Gastroesophageal sphincter (tissue), 3 donors: ENCODE results near the gene MYH6.

Experiments used
- EP300 ChIP-seq: sonication (generic); formaldehyde crosslinking; IDR thresholded peaks from one replicate; pipeline ENCODE4 v1.6.1; 2017; ENCODE audit warnings: antibody characterized with exemption, mild to moderate bottlenecking
- POLR2A ChIP-seq, 2 donors: fragments of 450-650 bp; IDR thresholded peaks; one replicate each; pipeline ENCODE4 v1.6.1; 2017; ENCODE audit warnings: antibody characterized with exemption in 2 of 2, mild to moderate bottlenecking in 2 of 2, moderate library complexity in 1 of 2
- POLR2AphosphoS5 ChIP-seq: sonication (generic); formaldehyde crosslinking; IDR thresholded peaks from one replicate; pipeline ENCODE4 v1.6.1; 2017; ENCODE audit warnings: antibody characterized with exemption
- TF ChIP-seq, protein P1 (sequence below), 4 experiments: fragments of 200-600 bp in 2 of 4; fragments of 450-650 bp in 2 of 4; sonication (generic) in 1 of 4; IDR thresholded peaks; one replicate each; pipeline ENCODE4 v1.5.1; 2017 to 2019; ENCODE audit warnings: antibody characterized with exemption in 4 of 4, mild to moderate bottlenecking in 2 of 4, moderate library complexity in 2 of 4

DNA sequence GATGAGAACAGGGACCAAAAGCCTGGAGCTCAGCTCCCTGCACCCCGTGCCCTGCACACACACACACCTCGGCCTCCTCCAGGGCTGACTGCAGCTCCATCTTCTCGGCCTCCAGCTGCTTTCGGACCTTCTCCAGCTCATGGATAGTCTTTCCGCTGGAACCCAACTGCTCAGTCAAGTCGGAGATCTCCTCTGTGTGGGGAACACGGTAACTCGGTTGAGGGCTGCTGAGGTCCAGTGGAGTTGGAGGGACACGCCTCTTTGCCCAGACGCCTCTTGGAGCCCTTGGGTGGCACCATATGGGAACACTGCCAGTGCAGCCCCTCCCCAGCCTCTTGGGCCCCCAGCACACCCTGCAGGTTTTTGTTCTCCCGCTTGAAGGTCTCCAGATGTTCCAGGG, 8.7 kb upstream of the MYH6 start:
- TF ChIP-seq, protein P1, sequence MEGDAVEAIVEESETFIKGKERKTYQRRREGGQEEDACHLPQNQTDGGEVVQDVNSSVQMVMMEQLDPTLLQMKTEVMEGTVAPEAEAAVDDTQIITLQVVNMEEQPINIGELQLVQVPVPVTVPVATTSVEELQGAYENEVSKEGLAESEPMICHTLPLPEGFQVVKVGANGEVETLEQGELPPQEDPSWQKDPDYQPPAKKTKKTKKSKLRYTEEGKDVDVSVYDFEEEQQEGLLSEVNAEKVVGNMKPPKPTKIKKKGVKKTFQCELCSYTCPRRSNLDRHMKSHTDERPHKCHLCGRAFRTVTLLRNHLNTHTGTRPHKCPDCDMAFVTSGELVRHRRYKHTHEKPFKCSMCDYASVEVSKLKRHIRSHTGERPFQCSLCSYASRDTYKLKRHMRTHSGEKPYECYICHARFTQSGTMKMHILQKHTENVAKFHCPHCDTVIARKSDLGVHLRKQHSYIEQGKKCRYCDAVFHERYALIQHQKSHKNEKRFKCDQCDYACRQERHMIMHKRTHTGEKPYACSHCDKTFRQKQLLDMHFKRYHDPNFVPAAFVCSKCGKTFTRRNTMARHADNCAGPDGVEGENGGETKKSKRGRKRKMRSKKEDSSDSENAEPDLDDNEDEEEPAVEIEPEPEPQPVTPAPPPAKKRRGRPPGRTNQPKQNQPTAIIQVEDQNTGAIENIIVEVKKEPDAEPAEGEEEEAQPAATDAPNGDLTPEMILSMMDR (IDR thresholded peaks at IDR 0.05) = no peak
- TF ChIP-seq POLR2A (IDR thresholded peaks at IDR 0.05) (no peak), POLR2AphosphoS5 (no peak), EP300 (no peak)
